GM23248 (cell line): ENCODE data around the gene RIPPLY3.

ENCODE experiments used
- EZH2 ChIP-seq: fragments of 200-600 bp; sonication (generic); IDR thresholded peaks from 2 replicates; pipeline ENCODE4 v1.6.1; 2018; ENCODE audit warnings: antibody characterized with exemption, mild to moderate bottlenecking; ENCODE audit not compliant: insufficient read depth, poor library complexity, severe bottlenecking
- EZH2phosphoT487 ChIP-seq: fragments of 200-600 bp; sonication (generic); IDR thresholded peaks from 2 replicates; pipeline ENCODE4 v1.6.1; 2018; ENCODE audit warnings: antibody characterized with exemption, moderate library complexity, mild to moderate bottlenecking, low read depth; ENCODE audit not compliant: insufficient read depth

GRCh38 chr21:36966821-36967768 lies 39.4 kb upstream of the RIPPLY3 start:
- TF ChIP-seq EZH2, result no peak
- no peak for TF ChIP-seq EZH2phosphoT487
